Esophagus squamous epithelium (tissue), 5 donors: ENCODE measurements around the gene TIPARP. TPM values are rescaled to one million over a fixed set of nuclear protein-coding genes. Genes with fewer than 3 reads are reported as not detected.

Source experiments
- DNase-seq: peaks from one replicate; lab custom pipeline; 2025; lab: John Stamatoyannopoulos, UW
- H3K27ac ChIP-seq, 4 donors: fragments of 200-600 bp; sonication (generic); one replicate each; pipeline ENCODE4 v1.5.1; 2016 to 2019; ENCODE audit warnings: mild to moderate bottlenecking in 1 of 4
- H3K27me3 ChIP-seq, 4 donors: fragments of 200-600 bp; sonication (generic); 1 replicate in 3 of 4; 2 replicates in 1 of 4; pipeline versions ENCODE4 v1.5.1 to v1.6.0; 2017 to 2021; ENCODE audit warnings: antibody characterized with exemption in 1 of 4
- H3K36me3 ChIP-seq, 3 donors: fragments of 200-600 bp; sonication (generic); one replicate each; pipeline ENCODE4 v1.5.1; 2016 to 2019
- H3K4me1 ChIP-seq, 3 donors: fragments of 200-600 bp; sonication (generic); one replicate each; pipeline ENCODE4 v1.5.1; 2017 to 2019
- H3K4me3 ChIP-seq, 4 donors: fragments of 200-600 bp; sonication (generic); 1 replicate in 3 of 4; 2 replicates in 1 of 4; pipeline ENCODE4 v1.5.1; 2016 to 2019; ENCODE audit warnings: mild to moderate bottlenecking in 2 of 4, moderate library complexity in 1 of 4
- H3K9me3 ChIP-seq, 3 donors: fragments of 200-600 bp; sonication (generic); one replicate each; pipeline ENCODE4 v1.5.1; 2016 to 2019
- POLR2A ChIP-seq, 4 donors: fragments of 450-650 bp; IDR thresholded peaks; one replicate each; pipeline ENCODE4 v1.6.1; 2017; ENCODE audit warnings: antibody characterized with exemption in 4 of 4, mild to moderate bottlenecking in 4 of 4, moderate library complexity in 3 of 4
- WGBS, 2 donors: methylation state at CpG; one replicate each; pipeline ENCODE4 v1.1.5; 2018; 5-methylcytosine and 5-hydroxymethylcytosine counted together
- intact Hi-C: fragments of 100-400 bp; cut with DNase I; formaldehyde crosslinking; loops from one replicate; pipeline ENCODE4 v1.15.0; 2022
- total RNA-seq, 4 donors: library from RNA; depleted of rRNA; stranded (reverse); fragments of >200 nt; gene quantifications; one replicate each; pipeline ENCODE4 v1.1.0, GENCODE V29; 2016
- TF ChIP-seq, protein P1 (sequence below), 6 experiments: fragments of 450-650 bp in 4 of 6; fragments of 200-600 bp in 2 of 6; sonication (generic) in 2 of 6; IDR thresholded peaks; one replicate each; pipeline ENCODE4 v1.5.1; 2016 to 2019; ENCODE audit warnings: antibody characterized with exemption in 6 of 6, mild to moderate bottlenecking in 4 of 6, moderate library complexity in 4 of 6
- donor health status: DM: yes; HTN: yes; CAD: no.

Gene TIPARP
- total RNA-seq, 4 donors from 2014 or later: 28.0 to 40.4 (median 38.0) TPM

DNA sequence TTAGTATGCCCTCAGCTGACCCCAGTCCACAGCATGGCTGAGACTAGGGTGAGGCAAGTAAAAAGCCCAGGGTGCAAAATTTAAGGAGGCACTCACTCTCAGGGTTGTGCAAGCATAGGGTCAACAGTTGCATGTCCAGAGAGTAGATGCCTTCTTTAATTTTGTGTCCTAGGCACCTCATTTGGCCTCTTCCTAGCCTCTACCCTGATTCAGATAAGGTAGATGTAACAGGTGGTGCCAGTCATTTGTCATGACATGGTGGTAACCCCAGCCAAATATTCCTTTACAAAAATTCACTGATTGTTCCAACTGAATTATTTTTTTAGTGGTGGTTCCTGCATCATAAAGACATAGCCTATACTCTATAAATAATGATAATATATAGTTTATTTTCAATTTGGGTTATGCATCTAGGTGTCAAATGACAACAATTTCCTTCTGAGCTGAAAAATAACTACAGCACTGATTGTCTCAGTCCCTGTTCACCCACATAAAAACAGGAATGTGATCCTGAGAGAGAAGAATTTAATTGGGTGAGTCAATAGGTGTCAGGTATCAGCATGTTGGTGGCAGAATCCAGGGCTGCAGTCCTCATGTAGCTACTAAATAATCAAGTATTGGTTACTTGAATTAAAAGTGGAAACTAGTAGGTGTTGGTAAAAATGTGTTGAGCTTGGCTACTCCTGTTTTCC lies 44.2 kb upstream of the TIPARP start:
- Histone ChIP-seq H3K4me3 (no peak overlapping the region), H3K9me3 (no peaks in the 10 kb centered on the region), H3K4me1 (peaks cover 0 to 5% (median 0%) of the 10 kb centered on the region in 3 donors), H3K27me3 (no peaks in the 10 kb centered on the region), H3K36me3 (no peaks in the 10 kb centered on the region), H3K27ac (no peak overlapping the region)
- TF ChIP-seq, protein P1, sequence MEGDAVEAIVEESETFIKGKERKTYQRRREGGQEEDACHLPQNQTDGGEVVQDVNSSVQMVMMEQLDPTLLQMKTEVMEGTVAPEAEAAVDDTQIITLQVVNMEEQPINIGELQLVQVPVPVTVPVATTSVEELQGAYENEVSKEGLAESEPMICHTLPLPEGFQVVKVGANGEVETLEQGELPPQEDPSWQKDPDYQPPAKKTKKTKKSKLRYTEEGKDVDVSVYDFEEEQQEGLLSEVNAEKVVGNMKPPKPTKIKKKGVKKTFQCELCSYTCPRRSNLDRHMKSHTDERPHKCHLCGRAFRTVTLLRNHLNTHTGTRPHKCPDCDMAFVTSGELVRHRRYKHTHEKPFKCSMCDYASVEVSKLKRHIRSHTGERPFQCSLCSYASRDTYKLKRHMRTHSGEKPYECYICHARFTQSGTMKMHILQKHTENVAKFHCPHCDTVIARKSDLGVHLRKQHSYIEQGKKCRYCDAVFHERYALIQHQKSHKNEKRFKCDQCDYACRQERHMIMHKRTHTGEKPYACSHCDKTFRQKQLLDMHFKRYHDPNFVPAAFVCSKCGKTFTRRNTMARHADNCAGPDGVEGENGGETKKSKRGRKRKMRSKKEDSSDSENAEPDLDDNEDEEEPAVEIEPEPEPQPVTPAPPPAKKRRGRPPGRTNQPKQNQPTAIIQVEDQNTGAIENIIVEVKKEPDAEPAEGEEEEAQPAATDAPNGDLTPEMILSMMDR (IDR thresholded peaks at IDR 0.05): no peak
- TF ChIP-seq POLR2A (IDR thresholded peaks at IDR 0.05): no peak
- no peak for DNase-seq
- intact Hi-C loops: no loop called here

GRCh38 chr3:156630773-156631093 lies 43.7 kb upstream of the TIPARP start:
- intact Hi-C loops: no loop called here
- no peaks in the 10 kb centered on the region for H3K27me3 ChIP-seq
- TF ChIP-seq, protein P1 (IDR thresholded peaks at IDR 0.05): no peak
- no peak for TF ChIP-seq POLR2A (IDR thresholded peaks at IDR 0.05)
- H3K4me3 ChIP-seq: no peak overlapping the region
- no peaks in the 10 kb centered on the region for H3K36me3 ChIP-seq
- no peaks in the 10 kb centered on the region for H3K9me3 ChIP-seq
- DNase-seq: no peak
- H3K4me1 ChIP-seq: peaks cover 0 to 5% (median 0%) of the 10 kb centered on the region in 3 donors
- no peak overlapping the region for H3K27ac ChIP-seq
- WGBS, 2 donors: 28 to 48% methylated on average over 3 of the region's 3 CpGs

- intact Hi-C loops: no loop called here
- Histone ChIP-seq H3K27me3 (no peaks in the 10 kb centered on the region), H3K27ac (no peak overlapping the region), H3K9me3 (no peaks in the 10 kb centered on the region), H3K36me3 (no peaks in the 10 kb centered on the region), H3K4me1 (peaks cover 0 to 5% (median 0%) of the 10 kb centered on the region in 3 donors), H3K4me3 (no peak overlapping the region)
- WGBS, 2 donors: 50 to 83% methylated on average over 1 of the region's 1 CpG
- no peak for DNase-seq
- TF ChIP-seq, protein P1 (IDR thresholded peaks at IDR 0.05): no peak
- TF ChIP-seq POLR2A (IDR thresholded peaks at IDR 0.05): no peak
Measured at GRCh38 chr3:156631323-156631722, 43.1 kb upstream of the TIPARP start.

DNA sequence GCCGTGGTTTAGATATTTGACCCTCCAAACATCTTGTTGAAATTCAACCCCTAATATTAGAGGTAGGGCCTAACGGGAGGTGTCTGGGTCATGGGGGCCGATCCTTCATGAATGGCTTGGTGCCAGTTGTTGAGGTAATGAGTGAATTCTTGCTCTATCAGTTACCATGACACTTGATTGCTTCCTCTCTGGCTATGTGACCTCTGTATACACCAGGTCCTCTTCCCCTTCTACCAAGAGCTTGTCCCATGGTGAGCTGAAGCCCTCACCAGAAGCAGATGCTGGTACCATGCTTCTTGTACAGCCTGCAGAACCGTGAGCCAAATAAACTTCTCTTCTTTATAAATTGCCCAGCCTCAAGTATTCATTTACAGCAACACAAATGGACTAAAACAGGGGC lies 41.8 kb upstream of the TIPARP start:
- no peak for DNase-seq
- H3K27me3 ChIP-seq: no peaks in the 10 kb centered on the region
- TF ChIP-seq, protein P1 (IDR thresholded peaks at IDR 0.05): no peak
- TF ChIP-seq POLR2A (IDR thresholded peaks at IDR 0.05): no peak
- no peaks in the 10 kb centered on the region for H3K9me3 ChIP-seq
- no peak overlapping the region for H3K4me3 ChIP-seq
- intact Hi-C loops: no loop called here
- H3K4me1 ChIP-seq: peaks cover 0 to 5% (median 0%) of the 10 kb centered on the region in 3 donors
- 83 to 100% methylated on average over 3 to 4 of the region's 4 CpGs for WGBS, 2 donors
- H3K36me3 ChIP-seq: no peaks in the 10 kb centered on the region
- no peak overlapping the region for H3K27ac ChIP-seq

- TF ChIP-seq, protein P1 (IDR thresholded peaks at IDR 0.05): no peak
- no peak for TF ChIP-seq POLR2A (IDR thresholded peaks at IDR 0.05)
- WGBS, 2 donors: 62 to 66% methylated on average over 4 of the region's 4 CpGs
- no peaks in the 10 kb centered on the region for H3K9me3 ChIP-seq
- no peaks in the 10 kb centered on the region for H3K36me3 ChIP-seq
- H3K4me1 ChIP-seq: peaks cover 0 to 5% (median 0%) of the 10 kb centered on the region in 3 donors
- no peak overlapping the region for H3K27ac ChIP-seq
- H3K4me3 ChIP-seq: no peak overlapping the region
- DNase-seq: no peak
- intact Hi-C loops: no loop called here
- no peaks in the 10 kb centered on the region for H3K27me3 ChIP-seq
Measured at GRCh38 chr3:156633335-156633734, 41.1 kb upstream of the TIPARP start.
